ENCODE measurements around the gene STPG4.

GRCh38 chr2:47074691-47075090, 80.4 kb downstream of the STPG4 start:
- TF ChIP-seq CSDC2 (CRISPR knock-in tag; IDR thresholded peaks at IDR 0.05) (no peak), CREB5 (CRISPR knock-in tag; IDR thresholded peaks at IDR 0.05; ENCODE audit: low read depth) (no peak), ZFP3 (CRISPR knock-in tag; IDR thresholded peaks at IDR 0.05) (no peak), GLIS3 (CRISPR knock-in tag; IDR thresholded peaks at IDR 0.05) (no peak), TOX (CRISPR knock-in tag; IDR thresholded peaks at IDR 0.05; ENCODE audit: borderline replicate concordance) (no peak), PATZ1 (CRISPR knock-in tag; IDR thresholded peaks at IDR 0.05; ENCODE audit: borderline replicate concordance) (no peak)
